Mucosa of descending colon (tissue), 3 donors: Measurements from ENCODE around the gene R3HDM2. TPM values are rescaled to one million over a fixed set of nuclear protein-coding genes. Genes with fewer than 3 reads are reported as not detected.

Source experiments
- ATAC-seq: fragments of 200-7000 bp; cut with Tn5 transposase; one replicate; pipeline ENCODE4 v1.9.1; 2020; ENCODE audit warnings: mild to moderate bottlenecking, moderate library complexity
- DNase-seq, 3 donors: peaks; one replicate each; pipeline ENCODE4 v3.0.0-alpha.2; 2020
- H3K36me3 ChIP-seq: fragments of 200-600 bp; one replicate; pipeline ENCODE4 v1.8.0; 2021; ENCODE audit warnings: low read depth, mild to moderate bottlenecking
- H3K4me1 ChIP-seq: fragments of 200-600 bp; one replicate; pipeline ENCODE4 v1.8.0; 2021; ENCODE audit warnings: low read depth, mild to moderate bottlenecking
- H3K4me3 ChIP-seq: fragments of 200-600 bp; one replicate; pipeline ENCODE4 v1.8.0; 2021; ENCODE audit warnings: mild to moderate bottlenecking
- H3K9me3 ChIP-seq: fragments of 200-600 bp; one replicate; pipeline ENCODE4 v1.8.0; 2021; ENCODE audit warnings: mild to moderate bottlenecking
- CTCF ChIP-seq: fragments of 200-600 bp; IDR thresholded peaks from one replicate; pipeline ENCODE4 v1.8.0; 2022; ENCODE audit warnings: antibody characterized with exemption, mild to moderate bottlenecking
- intact Hi-C, 2 donors: fragments of 100-400 bp; cut with DNase I in 1 of 2; cut with micrococcal nuclease in 1 of 2; formaldehyde crosslinking; loops; one replicate each; pipeline versions ENCODE4 v1.11.0 to v1.11.1; 2022; cut with DNase I, micrococcal nuclease
- total RNA-seq, 3 donors: library from RNA; stranded (reverse); fragmentation: NEBNext Ultra II Directional in 2 of 3; extraction: Animal tissue kit (Norgen Biotek cat#: 25700) in 2 of 3; gene quantifications; one replicate each; pipeline versions ENCODE4 v1.2.1 to v1.2.4, GENCODE V29; 2021 to 2023
- donor health status: DM: no; HTN: no; CAD: no; lungs with moderate emphysema.
- donor health status: DM: no; HTN: no; CAD: no.
- donor health status: DM: no; HTN: yes; CAD: no.

R3HDM2 gene
- total RNA-seq, 3 donors from 2014 or later, result 43.9 to 80.8 (median 80.6) TPM

DNA sequence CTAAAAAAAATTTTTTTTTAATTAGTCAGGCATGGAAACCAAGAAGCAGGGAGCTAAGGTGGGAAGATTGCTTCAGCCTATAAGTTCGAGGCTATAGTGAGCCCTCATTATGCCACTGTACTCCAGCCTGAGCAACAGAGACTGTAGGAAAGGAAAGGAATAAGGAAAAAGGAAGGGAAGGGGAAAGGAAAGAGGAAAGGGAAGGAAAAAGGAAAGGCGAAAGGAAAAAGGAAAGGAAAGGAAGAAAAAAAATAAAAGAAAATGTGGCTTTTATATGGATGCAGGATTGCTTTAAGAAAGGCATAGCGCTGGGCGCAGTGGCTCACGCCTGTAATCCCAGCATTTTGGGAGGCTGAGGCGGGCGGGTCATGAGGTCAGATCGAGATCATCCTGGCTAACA lies 70.4 kb downstream of the R3HDM2 start:
- no peak for TF ChIP-seq CTCF
- ATAC-seq (no peak), DNase-seq (no peak)
- H3K36me3 ChIP-seq, result no peaks in the 10 kb centered on the region
- H3K4me3 ChIP-seq, result no peak overlapping the region
- no peaks in the 10 kb centered on the region for H3K9me3 ChIP-seq
- no peaks in the 10 kb centered on the region for H3K4me1 ChIP-seq
- intact Hi-C loops, result no loop called here

- no peak for TF ChIP-seq CTCF
- ATAC-seq (no peak), DNase-seq (no peak)
- H3K9me3 ChIP-seq, result no peaks in the 10 kb centered on the region
- no peaks in the 10 kb centered on the region for H3K36me3 ChIP-seq
- intact Hi-C loops, result no loop called here
- no peaks in the 10 kb centered on the region for H3K4me1 ChIP-seq
- H3K4me3 ChIP-seq, result no peak overlapping the region
Observed at GRCh38 chr12:57358646-57359045, 72.2 kb downstream of the R3HDM2 start.

- Histone ChIP-seq H3K4me1 (no peaks in the 10 kb centered on the region), H3K9me3 (no peaks in the 10 kb centered on the region), H3K4me3 (no peak overlapping the region), H3K36me3 (no peaks in the 10 kb centered on the region)
- no peak for ATAC-seq
- no peak for DNase-seq
- intact Hi-C loops, result no loop called here
- no peak for TF ChIP-seq CTCF
Observed at GRCh38 chr12:57355734-57356133, 75.1 kb downstream of the R3HDM2 start.

GRCh38 chr12:57352166-57352565 lies 78.7 kb downstream of the R3HDM2 start:
- Histone ChIP-seq H3K36me3 (no peaks in the 10 kb centered on the region), H3K4me1 (no peaks in the 10 kb centered on the region), H3K9me3 (no peaks in the 10 kb centered on the region), H3K4me3 (no peak overlapping the region)
- TF ChIP-seq CTCF, result no peak
- intact Hi-C loops, result no loop called here
- DNase-seq (no peak), ATAC-seq (no peak)

GRCh38 chr12:57347284-57347683 lies 83.6 kb downstream of the R3HDM2 start:
- intact Hi-C loops, result no loop called here
- ATAC-seq (no peak), DNase-seq (no peak)
- Histone ChIP-seq H3K4me1 (no peaks in the 10 kb centered on the region), H3K4me3 (no peak overlapping the region), H3K9me3 (no peaks in the 10 kb centered on the region), H3K36me3 (no peaks in the 10 kb centered on the region)
- TF ChIP-seq CTCF, result no peak

- DNase-seq (no peak), ATAC-seq (no peak)
- Histone ChIP-seq H3K4me1 (no peaks in the 10 kb centered on the region), H3K9me3 (no peaks in the 10 kb centered on the region), H3K36me3 (no peaks in the 10 kb centered on the region), H3K4me3 (no peak overlapping the region)
- intact Hi-C loops, result no loop called here
- no peak for TF ChIP-seq CTCF
Observed at GRCh38 chr12:57343703-57344378, 87.0 kb downstream of the R3HDM2 start.
